Spleen (tissue), 11 donors: ENCODE measurements around the gene LRBA. TPM values are rescaled to one million over a fixed set of nuclear protein-coding genes. Genes with fewer than 3 reads are reported as not detected.

Experiments used
- DNase-seq: peaks from one replicate; pipeline ENCODE4 v3.0.0-alpha.2; 2020
- H3K27ac ChIP-seq, 8 donors: fragments of 200-600 bp; sonication (generic) in 7 of 8; 1 replicate in 4 of 8; 2 replicates in 4 of 8; pipeline versions ENCODE4 v1.5.0 to v1.8.0; 2016 to 2021; ENCODE audit warnings: inconsistent platforms in 4 of 8, mild to moderate bottlenecking in 4 of 8, moderate library complexity in 1 of 8
- H3K27me3 ChIP-seq, 7 donors: fragments of 200-600 bp; sonication (generic) in 6 of 7; replicated peaks in 1 of 7; 1 replicate in 4 of 7; 2 replicates in 3 of 7; pipeline versions ENCODE4 v1.5.0 to v1.8.0; 2016 to 2021; ENCODE audit warnings: inconsistent platforms in 3 of 7, mild to moderate bottlenecking in 1 of 7
- H3K36me3 ChIP-seq, 6 donors: fragments of 200-600 bp; sonication (generic) in 5 of 6; 1 replicate in 4 of 6; 2 replicates in 2 of 6; pipeline versions ENCODE4 v1.5.0 to v1.8.0; 2016 to 2021; ENCODE audit warnings: inconsistent platforms in 2 of 6
- H3K4me1 ChIP-seq, 6 donors: fragments of 200-600 bp; sonication (generic) in 5 of 6; 1 replicate in 3 of 6; 2 replicates in 3 of 6; pipeline versions ENCODE4 v1.5.0 to v1.8.0; 2016 to 2021; ENCODE audit warnings: inconsistent platforms in 3 of 6
- H3K4me3 ChIP-seq, 8 donors: fragments of 200-600 bp; sonication (generic) in 7 of 8; 1 replicate in 4 of 8; 2 replicates in 4 of 8; pipeline versions ENCODE4 v1.5.0 to v1.8.0; 2016 to 2021; ENCODE audit warnings: inconsistent platforms in 4 of 8, mild to moderate bottlenecking in 4 of 8, moderate library complexity in 2 of 8
- H3K9me3 ChIP-seq, 8 donors: fragments of 200-600 bp; sonication (generic) in 7 of 8; 1 replicate in 4 of 8; 2 replicates in 4 of 8; pipeline versions ENCODE4 v1.5.0 to v1.8.0; 2016 to 2021; ENCODE audit warnings: inconsistent platforms in 4 of 8
- CTCF ChIP-seq, 11 experiments: fragments of 200-600 bp in 7 of 11; fragments of 450-650 bp in 4 of 11; sonication (generic) in 4 of 11; IDR thresholded peaks in 8 of 11; conservative IDR thresholded peaks in 3 of 11; 1 replicate in 7 of 11; 2 replicates in 4 of 11; pipeline versions ENCODE4 v1.4.0 to v1.8.0; 2016 to 2021; ENCODE audit warnings: antibody characterized with exemption in 11 of 11, inconsistent platforms in 4 of 11, mild to moderate bottlenecking in 1 of 11
- POLR2A ChIP-seq, 3 donors: fragments of 450-650 bp; IDR thresholded peaks; one replicate each; pipeline ENCODE4 v1.5.1; 2017; ENCODE audit warnings: antibody characterized with exemption in 3 of 3, mild to moderate bottlenecking in 1 of 3
- POLR2AphosphoS5 ChIP-seq, 3 donors: sonication (generic); formaldehyde crosslinking; IDR thresholded peaks; one replicate each; pipeline ENCODE4 v1.5.1; 2017; ENCODE audit warnings: antibody characterized with exemption in 3 of 3
- WGBS, 5 donors: extraction: QIAGEN DNeasy Blood & Tissue Kit in 3 of 5; methylation state at CpG; one replicate each; pipeline versions ENCODE4 v1.1.5 to v1.1.7; 2013 to 2018; 5-methylcytosine and 5-hydroxymethylcytosine counted together
- intact Hi-C: fragments of 100-400 bp; cut with DNase I; formaldehyde crosslinking; loops from one replicate; pipeline ENCODE4 v1.15.0; 2023; ENCODE audit warnings: low total_unique reads
- polyA plus RNA-seq, 3 donors: library from polyadenylated mRNA; stranded (reverse); fragments of 200-250 nt; gene quantifications; one replicate each; pipeline ENCODE4 v1.2.1, GENCODE V29; 2013
- total RNA-seq, 7 donors: library from RNA; depleted of rRNA in 3 of 7; stranded (reverse); fragments of >200 nt in 3 of 7; fragmentation: NEBNext Ultra II Directional in 4 of 7; extraction: Animal tissue kit (Norgen Biotek cat#: 25700) in 4 of 7; gene quantifications; one replicate each; pipeline versions ENCODE4 v1.1.0 to v1.2.1, GENCODE V29; 2016 to 2021
- donor health status: healthy with polysubstance abuse.
- donor health status: DM: no; HTN: no; CAD: no; lungs with moderate emphysema.
- donor health status: DM: no; HTN: no; CAD: no.
- donor health status: Bipolar disorder and iron deficiency.
- donor health status: healthy.
- donor health status: DM: no; HTN: no; CAD: no.
- donor health status: DM: yes; HTN: yes; CAD: no.

Gene LRBA
- total and polyA plus RNA-seq, 10 donors, result 8.2 to 84.9 (median 50.5) TPM

- Histone ChIP-seq H3K36me3 (peaks cover 0 to 5% (median 0%) of the 10 kb centered on the region in 6 donors), H3K27me3 (no peaks in the 10 kb centered on the region), H3K4me3 (no peak overlapping the region), H3K27ac (no peak overlapping the region), H3K9me3 (no peaks in the 10 kb centered on the region), H3K4me1 (no peaks in the 10 kb centered on the region)
- DNase-seq, result no peak
- WGBS, 5 donors, result 76 to 86% (median 79%) methylated on average over 2 of the region's 2 CpGs
- intact Hi-C loops, result no loop called here
- no peak for TF ChIP-seq POLR2A (IDR thresholded peaks at IDR 0.05)
- no peak for TF ChIP-seq POLR2AphosphoS5 (IDR thresholded peaks at IDR 0.05)
Measured at GRCh38 chr4:150243932-150244331, 771.2 kb downstream of the LRBA start.

GRCh38 chr4:150242820-150243458 lies 772.1 kb downstream of the LRBA start:
- DNase-seq, result no peak
- no peaks in the 10 kb centered on the region for H3K9me3 ChIP-seq
- H3K4me1 ChIP-seq, result no peaks in the 10 kb centered on the region
- WGBS, 5 donors, result 49 to 64% (median 54%) methylated on average over 6 of the region's 6 CpGs
- no peaks in the 10 kb centered on the region for H3K27me3 ChIP-seq
- H3K36me3 ChIP-seq, result no peaks in the 10 kb centered on the region
- TF ChIP-seq POLR2A (IDR thresholded peaks at IDR 0.05), result no peak
- TF ChIP-seq CTCF (IDR thresholded peaks at IDR 0.05 in 8 of 11, conservative IDR thresholded peaks at IDR 0.05 in 3 of 11), result peak in 10 of 11 experiments; percentile 36 to 79 (median 70)
- no peak for TF ChIP-seq POLR2AphosphoS5 (IDR thresholded peaks at IDR 0.05)
- no peak overlapping the region for H3K4me3 ChIP-seq
- intact Hi-C loops, result no loop called here
- no peak overlapping the region for H3K27ac ChIP-seq

- H3K36me3 ChIP-seq, result no peaks in the 10 kb centered on the region
- intact Hi-C loops, result no loop called here
- H3K4me3 ChIP-seq, result no peak overlapping the region
- TF ChIP-seq POLR2AphosphoS5 (IDR thresholded peaks at IDR 0.05), result no peak
- TF ChIP-seq CTCF (IDR thresholded peaks at IDR 0.05 in 8 of 11, conservative IDR thresholded peaks at IDR 0.05 in 3 of 11), result no peak
- TF ChIP-seq POLR2A (IDR thresholded peaks at IDR 0.05), result no peak
- no peaks in the 10 kb centered on the region for H3K27me3 ChIP-seq
- no peak for DNase-seq
- H3K27ac ChIP-seq, result no peak overlapping the region
- H3K9me3 ChIP-seq, result no peaks in the 10 kb centered on the region
- peaks cover 0 to 4% (median 0%) of the 10 kb centered on the region in 6 donors for H3K4me1 ChIP-seq
Measured at GRCh38 chr4:150240011-150240410, 775.1 kb downstream of the LRBA start.

GRCh38 chr4:150238591-150238990 lies 776.5 kb downstream of the LRBA start:
- Histone ChIP-seq H3K4me3 (no peak overlapping the region), H3K27ac (no peak overlapping the region), H3K4me1 (peaks cover 0 to 4% (median 0%) of the 10 kb centered on the region in 6 donors), H3K36me3 (no peaks in the 10 kb centered on the region), H3K27me3 (no peaks in the 10 kb centered on the region), H3K9me3 (no peaks in the 10 kb centered on the region)
- no peak for DNase-seq
- TF ChIP-seq POLR2A (IDR thresholded peaks at IDR 0.05) (no peak), POLR2AphosphoS5 (IDR thresholded peaks at IDR 0.05) (no peak), CTCF (IDR thresholded peaks at IDR 0.05 in 8 of 11, conservative IDR thresholded peaks at IDR 0.05 in 3 of 11) (no peak)
- intact Hi-C loops, result loop anchor here (10.0 kb wide), 1 partner anchor 224 kb away; no protein-coding TSS in a partner anchor
- 74 to 96% (median 90%) methylated on average over 1 of the region's 1 CpG for WGBS, 5 donors
